Endothelial cell of umbilical vein (primary cell): ENCODE data around the gene PCDH17. TPM values are rescaled to one million over a fixed set of nuclear protein-coding genes. Genes with fewer than 3 reads are reported as not detected.
A peak's percentile ranks its signal among the peaks of the same experiment; 100 is the strongest.

Experiments used
- BruUV-seq: library from RNA; stranded (reverse); fragments of 400-500 nt; replicated peaks from 2 replicates; lab custom pipeline; 2021; lab: Mats Ljungman, UMichigan
- CTCF ChIA-PET: fragments of 300-600, 350-600 bp; sonication (Branson Sonifier 250); formaldehyde crosslinking; loops from one replicate; lab custom pipeline; 2021; ENCODE audit warnings: antibody characterized with exemption, inconsistent platforms; lab: Charles Lee
- POLR2A ChIA-PET: fragments of 300-600, 350-600 bp; sonication (Branson Sonifier 250); formaldehyde crosslinking; loops from one replicate; lab custom pipeline; 2021; ENCODE audit warnings: antibody characterized with exemption, inconsistent platforms; lab: Charles Lee
- DNase-seq: peaks from one replicate; pipeline ENCODE4 v3.0.0-alpha.2; 2011; ENCODE audit warnings: low read depth, low spot score
- FAIRE-seq: peaks from 2 replicates; lab custom pipeline; 2011; peaks lifted over from hg19 to GRCh38; lab: Jason Lieb, UNC
- H2AFZ ChIP-seq: 2 replicates; pipeline ENCODE4 v1.6.0; 2012; ENCODE audit warnings: low read depth, low read length, control low read depth, inconsistent platforms
- H3K27ac ChIP-seq: 2 replicates; pipeline ENCODE4 v1.5.1; 2011; ENCODE audit warnings: low read depth, mild to moderate bottlenecking, control low read depth, low read length, moderate library complexity; ENCODE audit not compliant: insufficient read depth
- H3K27me3 ChIP-seq, 2 experiments: 2 replicates each; pipeline versions ENCODE4 v1.6.0 to v1.6.1; 2011; ENCODE audit warnings: low read length in 2 of 2, mixed read lengths in 1 of 2; ENCODE audit not compliant: control insufficient read depth in 2 of 2, insufficient read depth in 2 of 2
- H3K36me3 ChIP-seq, 2 experiments: 2 replicates in 1 of 2; 3 replicates in 1 of 2; pipeline ENCODE4 v1.5.1; 2011; ENCODE audit warnings: low read length in 2 of 2, mild to moderate bottlenecking in 1 of 2, moderate library complexity in 1 of 2; ENCODE audit not compliant: control insufficient read depth in 2 of 2, insufficient read depth in 2 of 2; ENCODE audit errors: extremely low read depth in 1 of 2
- H3K4me1 ChIP-seq: 3 replicates; pipeline ENCODE4 v1.5.1; 2011; ENCODE audit warnings: mild to moderate bottlenecking, low read length; ENCODE audit not compliant: control insufficient read depth, insufficient read depth; ENCODE audit errors: extremely low read depth
- H3K4me2 ChIP-seq: 2 replicates; pipeline ENCODE4 v1.6.1; 2011; ENCODE audit warnings: low read length, control low read depth, mixed read lengths; ENCODE audit not compliant: insufficient read depth
- H3K4me3 ChIP-seq, 3 experiments: fragments of 200-600 bp in 1 of 3; sonication (generic), shearing (Covaris generic) in 1 of 3; replicated peaks in 1 of 3; 2 replicates each; pipeline ENCODE4 v1.5.1; 2011 to 2016; ENCODE audit warnings: control low read depth in 3 of 3, low read length in 3 of 3, mild to moderate bottlenecking in 2 of 3, inconsistent platforms in 1 of 3, low read depth in 1 of 3, moderate library complexity in 1 of 3; ENCODE audit not compliant: insufficient read depth in 1 of 3
- H3K79me2 ChIP-seq: 2 replicates; pipeline ENCODE4 v1.6.0; 2012; ENCODE audit warnings: low read length, inconsistent platforms; ENCODE audit not compliant: control insufficient read depth, insufficient read depth
- H3K9ac ChIP-seq: replicated peaks from 2 replicates; pipeline ENCODE3; 2011; ENCODE audit warnings: low read length, control low read depth; ENCODE audit not compliant: insufficient read depth; ENCODE audit errors: extremely low read depth
- H3K9me1 ChIP-seq: replicated peaks from 3 replicates; pipeline ENCODE4 v1.6.0; 2011; ENCODE audit warnings: mild to moderate bottlenecking, low read length; ENCODE audit not compliant: control insufficient read depth, insufficient read depth; ENCODE audit errors: extremely low read depth
- H3K9me3 ChIP-seq: replicated peaks from 2 replicates; pipeline ENCODE4 v1.5.1; 2012; ENCODE audit warnings: low read length, inconsistent platforms; ENCODE audit not compliant: control insufficient read depth, insufficient read depth
- H4K20me1 ChIP-seq: replicated peaks from 2 replicates; pipeline ENCODE3; 2011; ENCODE audit warnings: mild to moderate bottlenecking, low read length; ENCODE audit not compliant: control insufficient read depth, insufficient read depth; ENCODE audit errors: extremely low read depth
- GATA2 ChIP-seq: IDR thresholded peaks from 2 replicates; pipeline ENCODE4 v1.7.0; 2011; ENCODE audit warnings: low read depth, mild to moderate bottlenecking, moderate library complexity, mixed read lengths, low read length; ENCODE audit not compliant: insufficient read length, insufficient read depth
- MYC ChIP-seq: IDR thresholded peaks from one replicate; pipeline ENCODE4 v1.6.1; 2011; ENCODE audit warnings: mild to moderate bottlenecking, low read depth, low read length
- POLR2AphosphoS5 ChIP-seq: IDR thresholded peaks from 2 replicates; pipeline ENCODE4 v1.6.1; 2012; ENCODE audit warnings: low read depth, mild to moderate bottlenecking, control low read depth, low read length, moderate library complexity; ENCODE audit not compliant: insufficient read depth
- dilution Hi-C: fragments of 300-500 bp; cut with MboI; formaldehyde crosslinking; loops from one replicate; pipeline ENCODE4 v1.15.0; 2019; ENCODE audit warnings: low sequenced_read_pairs; ENCODE audit not compliant: extremely low pct_ligation_motif_present
- intact Hi-C: fragments of 100-400 bp; cut with micrococcal nuclease; formaldehyde crosslinking; loops from one replicate; pipeline ENCODE4 v1.10.0; 2022
- polyA plus RNA-seq, 4 experiments: library from polyadenylated mRNA; depleted of rRNA in 3 of 4; stranded (reverse) in 3 of 4; unstranded in 1 of 4; fragments of >200 nt; gene quantifications; 2 replicates each; pipeline versions ENCODE4 v1.2.1 to v1.2.3, GENCODE V29; 2011 to 2012; ENCODE audit warnings: missing spikeins in 1 of 4
- total RNA-seq: library from RNA; stranded (reverse); gene quantifications from 2 replicates; pipeline ENCODE4 v1.2.3, GENCODE V29; 2021
- TF ChIP-seq, protein P1 (sequence below): IDR thresholded peaks from 2 replicates; pipeline ENCODE4 v1.6.1; 2011; ENCODE audit not compliant: insufficient read depth, insufficient read length
- TF ChIP-seq, protein P2 (sequence below), 2 donors: IDR thresholded peaks; 1 replicate in 1 of 2; 2 replicates in 1 of 2; pipeline ENCODE4 v1.5.1; 2011; ENCODE audit warnings: low read length in 2 of 2, mild to moderate bottlenecking in 2 of 2, moderate library complexity in 2 of 2, control low read depth in 1 of 2, inconsistent platforms in 1 of 2, low read depth in 1 of 2; ENCODE audit not compliant: insufficient read depth in 1 of 2; ENCODE audit errors: extremely low read depth in 1 of 2

PCDH17 gene
- total and polyA plus RNA-seq, 2 donors (not counting 3 experiments of a cell fraction or from before 2014, with no cell fraction given), result 2.1 to 4.2 TPM

DNA sequence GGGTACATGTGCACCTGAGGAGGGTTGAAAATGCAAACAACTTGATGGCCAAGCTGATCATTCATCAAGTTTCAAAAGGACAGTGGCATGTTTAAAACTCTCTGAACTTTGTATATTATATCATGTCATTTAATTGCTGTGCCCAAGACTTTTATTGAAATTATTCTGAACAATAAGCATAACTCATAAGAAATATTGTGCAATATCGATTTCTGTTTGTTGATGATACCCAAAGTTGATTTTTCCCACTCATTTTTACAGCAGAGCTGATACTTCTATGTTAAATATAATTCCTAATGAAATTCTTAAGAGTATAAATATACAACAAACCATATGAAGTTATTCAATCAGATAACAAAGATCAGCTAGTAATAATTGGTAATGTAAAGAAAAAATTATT, 49.1 kb downstream of the PCDH17 start:
- POLR2A ChIA-PET, result no interaction called here
- Histone ChIP-seq H4K20me1 (no peaks in the 10 kb centered on the region), H3K27me3 (no peaks in the 10 kb centered on the region), H3K4me2 (no peak overlapping the region), H2AFZ (no peak overlapping the region), H3K27ac (no peak overlapping the region), H3K9ac (no peak overlapping the region), H3K4me3 (no peak overlapping the region), H3K9me1 (no peaks in the 10 kb centered on the region), H3K9me3 (no peaks in the 10 kb centered on the region), H3K36me3 (no peaks in the 10 kb centered on the region), H3K4me1 (no peaks in the 10 kb centered on the region), H3K79me2 (no peaks in the 10 kb centered on the region)
- TF ChIP-seq MYC, result no peak
- TF ChIP-seq, protein P1, sequence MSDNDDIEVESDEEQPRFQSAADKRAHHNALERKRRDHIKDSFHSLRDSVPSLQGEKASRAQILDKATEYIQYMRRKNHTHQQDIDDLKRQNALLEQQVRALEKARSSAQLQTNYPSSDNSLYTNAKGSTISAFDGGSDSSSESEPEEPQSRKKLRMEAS, result no peak
- CTCF ChIA-PET, result interaction anchor here (1.2 to 1.4 kb wide), 3 partner anchors 9 to 702 kb away, joined by 3 to 6 read pairs (median 3); no protein-coding TSS in a partner anchor
- no TSS peak for BruUV-seq
- no peak for DNase-seq
- intact Hi-C loops, result no loop called here
- dilution Hi-C loops, result no loop called here
- FAIRE-seq, result no peak

DNA sequence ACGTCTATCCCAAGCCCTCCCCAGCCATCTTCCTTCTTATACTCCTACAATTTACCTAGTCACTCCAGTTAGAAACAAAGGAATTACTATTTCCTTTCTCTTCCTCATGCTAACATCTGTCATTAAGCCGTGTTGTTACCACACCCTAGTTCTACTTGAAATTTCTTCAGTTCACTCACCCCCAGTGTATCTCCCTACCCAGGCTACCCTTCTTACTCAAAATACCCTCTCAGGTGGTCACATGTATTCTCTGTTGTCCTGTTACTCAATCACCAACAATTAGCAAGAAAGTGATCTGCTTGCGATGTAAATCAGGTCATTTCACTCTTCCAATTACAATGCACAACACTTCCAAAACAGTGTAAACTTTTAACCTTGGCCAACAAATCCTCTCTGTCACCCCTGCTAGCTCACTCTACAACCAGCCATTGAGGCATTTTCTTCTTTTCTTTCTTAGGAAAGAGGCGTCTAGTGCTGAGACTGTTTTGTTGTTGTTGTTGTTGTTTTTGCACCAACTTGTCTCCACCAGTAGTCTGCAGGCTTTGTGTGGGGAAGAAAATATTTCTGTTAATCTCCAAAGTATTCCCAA, 50.7 kb downstream of the PCDH17 start:
- FAIRE-seq (no peak), DNase-seq (no peak)
- no peaks in the 10 kb centered on the region for H3K9me1 ChIP-seq
- no peaks in the 10 kb centered on the region for H3K9me3 ChIP-seq
- intact Hi-C loops, result no loop called here
- H3K4me3 ChIP-seq, result no peak overlapping the region
- H3K27ac ChIP-seq, result no peak overlapping the region
- no peak overlapping the region for H3K4me2 ChIP-seq
- CTCF ChIA-PET, result no interaction called here
- H3K27me3 ChIP-seq, result no peaks in the 10 kb centered on the region
- POLR2A ChIA-PET, result no interaction called here
- dilution Hi-C loops, result no loop called here
- no peaks in the 10 kb centered on the region for H3K36me3 ChIP-seq
- no peaks in the 10 kb centered on the region for H3K4me1 ChIP-seq
- TF ChIP-seq, protein P1, result no peak
- TF ChIP-seq POLR2AphosphoS5 (no peak), GATA2 (no peak)
- TF ChIP-seq, protein P2, sequence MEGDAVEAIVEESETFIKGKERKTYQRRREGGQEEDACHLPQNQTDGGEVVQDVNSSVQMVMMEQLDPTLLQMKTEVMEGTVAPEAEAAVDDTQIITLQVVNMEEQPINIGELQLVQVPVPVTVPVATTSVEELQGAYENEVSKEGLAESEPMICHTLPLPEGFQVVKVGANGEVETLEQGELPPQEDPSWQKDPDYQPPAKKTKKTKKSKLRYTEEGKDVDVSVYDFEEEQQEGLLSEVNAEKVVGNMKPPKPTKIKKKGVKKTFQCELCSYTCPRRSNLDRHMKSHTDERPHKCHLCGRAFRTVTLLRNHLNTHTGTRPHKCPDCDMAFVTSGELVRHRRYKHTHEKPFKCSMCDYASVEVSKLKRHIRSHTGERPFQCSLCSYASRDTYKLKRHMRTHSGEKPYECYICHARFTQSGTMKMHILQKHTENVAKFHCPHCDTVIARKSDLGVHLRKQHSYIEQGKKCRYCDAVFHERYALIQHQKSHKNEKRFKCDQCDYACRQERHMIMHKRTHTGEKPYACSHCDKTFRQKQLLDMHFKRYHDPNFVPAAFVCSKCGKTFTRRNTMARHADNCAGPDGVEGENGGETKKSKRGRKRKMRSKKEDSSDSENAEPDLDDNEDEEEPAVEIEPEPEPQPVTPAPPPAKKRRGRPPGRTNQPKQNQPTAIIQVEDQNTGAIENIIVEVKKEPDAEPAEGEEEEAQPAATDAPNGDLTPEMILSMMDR (IDR thresholded peaks at IDR 0.05; ENCODE audit: extremely low read depth in 1 of 2, insufficient read depth in 1 of 2, low read depth in 1 of 2, low read length in 2 of 2), result no peak
- H2AFZ ChIP-seq, result peak overlapping the region; percentile 3
- no TSS peak for BruUV-seq
- H3K9ac ChIP-seq, result no peak overlapping the region
- no peaks in the 10 kb centered on the region for H3K79me2 ChIP-seq
- no peaks in the 10 kb centered on the region for H4K20me1 ChIP-seq
